ENCODE measurements around the gene HS6ST1.
A peak's percentile ranks its signal among the peaks of the same experiment; 100 is the strongest.

Gene HS6ST1

GRCh38 chr2:128282246-128282975, 36.3 kb downstream of the HS6ST1 start:
- no peak for DNase-seq (ENCODE audit: low spot score)

- no peak for DNase-seq (ENCODE audit: low spot score)
These were observed 36.8 kb downstream of the HS6ST1 start for GRCh38 chr2:128281852-128282245.

- no peak for DNase-seq (ENCODE audit: low spot score)
These were observed 37.8 kb downstream of the HS6ST1 start for GRCh38 chr2:128280901-128281321.

- DNase-seq (ENCODE audit: low spot score) = no peak
These were observed 38.4 kb downstream of the HS6ST1 start for GRCh38 chr2:128280158-128280871.

- DNase-seq (ENCODE audit: low spot score) = no peak
These were observed 38.9 kb downstream of the HS6ST1 start for GRCh38 chr2:128279786-128280157.

GRCh38 chr2:128279009-128279408, 39.7 kb downstream of the HS6ST1 start:
- no peak for DNase-seq (ENCODE audit: low spot score)

- DNase-seq (ENCODE audit: low spot score) = no peak
These were observed 40.5 kb downstream of the HS6ST1 start for GRCh38 chr2:128277961-128278681.

- DNase-seq (ENCODE audit: low spot score) = no peak
These were observed 41.6 kb downstream of the HS6ST1 start for GRCh38 chr2:128276878-128277675.

- peak; percentile 2 for DNase-seq (ENCODE audit: low spot score)
These were observed 43.1 kb downstream of the HS6ST1 start for GRCh38 chr2:128275498-128276045.

GRCh38 chr2:128274218-128274617, 44.5 kb downstream of the HS6ST1 start:
- DNase-seq (ENCODE audit: low spot score) = no peak

- DNase-seq (ENCODE audit: low spot score) = peak; percentile 4
These were observed 45.1 kb downstream of the HS6ST1 start for GRCh38 chr2:128273469-128274081.

- DNase-seq (ENCODE audit: low spot score) = no peak
These were observed 45.8 kb downstream of the HS6ST1 start for GRCh38 chr2:128272601-128273468.

- DNase-seq (ENCODE audit: low spot score) = no peak
These were observed 46.6 kb downstream of the HS6ST1 start for GRCh38 chr2:128271911-128272600.

- no peak for DNase-seq (ENCODE audit: low spot score)
These were observed 47.1 kb downstream of the HS6ST1 start for GRCh38 chr2:128271597-128271910.

- DNase-seq (ENCODE audit: low spot score) = no peak
These were observed 47.7 kb downstream of the HS6ST1 start for GRCh38 chr2:128270672-128271596.

- DNase-seq (ENCODE audit: low spot score) = no peak
These were observed 48.5 kb downstream of the HS6ST1 start for GRCh38 chr2:128269990-128270671.

GRCh38 chr2:128269063-128269989, 49.3 kb downstream of the HS6ST1 start:
- no peak for DNase-seq (ENCODE audit: low spot score)

Data from iPS-NIHi11 (cell line).